ENCODE measurements around the gene SLC18B1. TPM values are rescaled to one million over a fixed set of nuclear protein-coding genes. Genes with fewer than 3 reads are reported as not detected.

The SLC18B1 gene
- 4.5 to 5.1 TPM (median 5.0 TPM) in 5 replicates for total RNA-seq (2022; extraction: Qiagen RNA extraction)

GRCh38 chr6:132797951-132798868, at the start of gene SLC18B1:
TSS of gene SLC18B1 (minus strand) at chr6:132798637. CDS start at chr6:132798456, 181 bp downstream.

Other genes with a start within 250 kb of the SLC18B1 start
- not detected in 5 replicates for gene TAAR8, start 246.0 kb downstream of the SLC18B1 start, total RNA-seq (2022; extraction: Qiagen RNA extraction)
- gene TAAR6, start 228.3 kb downstream of the SLC18B1 start, total RNA-seq (2022; extraction: Qiagen RNA extraction), result not detected in 5 replicates
- not detected in 5 replicates for gene TAAR5, start 208.9 kb downstream of the SLC18B1 start, total RNA-seq (2022; extraction: Qiagen RNA extraction)
- not detected in 5 replicates for gene TAAR2, start 174.4 kb downstream of the SLC18B1 start, total RNA-seq (2022; extraction: Qiagen RNA extraction)
- not detected in 5 replicates for gene TAAR1, start 139.5 kb downstream of the SLC18B1 start, total RNA-seq (2022; extraction: Qiagen RNA extraction)
- gene VNN1, start 84.6 kb downstream of the SLC18B1 start, total RNA-seq (2022; extraction: Qiagen RNA extraction), result 0.06 to 0.15 TPM (median 0.10 TPM) in 3 of 5 replicates, not detected in the others
- 0.22 TPM in 1 of 5 replicates, not detected in the others for gene VNN2, start 40.7 kb downstream of the SLC18B1 start, total RNA-seq (2022; extraction: Qiagen RNA extraction)
- gene RPS12, start 15.9 kb upstream of the SLC18B1 start, total RNA-seq (2022; extraction: Qiagen RNA extraction), result 1,824 to 2,014 TPM (median 1,903 TPM) in 5 replicates